Lower lobe of right lung (tissue), 2 donors: Measurements from ENCODE around the gene OR2T6. TPM values are rescaled to one million over a fixed set of nuclear protein-coding genes. Genes with fewer than 3 reads are reported as not detected.
"Not testable (repeated sequence)": the region's sequence is repeated elsewhere in the genome, so short reads cannot be mapped to it uniquely, and the experiment has no call there.

ENCODE experiments used
- ATAC-seq, 2 donors: fragments of 200-7000 bp; cut with Tn5 transposase; one replicate each; pipeline ENCODE4 v1.9.1; 2020 to 2022; ENCODE audit warnings: mild to moderate bottlenecking in 2 of 2, moderate library complexity in 2 of 2
- DNase-seq: peaks from one replicate; pipeline ENCODE4 v3.0.0-alpha.2; 2020
- H3K27ac ChIP-seq: fragments of 200-600 bp; one replicate; pipeline ENCODE4 v1.8.0; 2022
- H3K27me3 ChIP-seq: fragments of 200-600 bp; one replicate; pipeline ENCODE4 v1.8.0; 2022; ENCODE audit warnings: low read depth
- H3K36me3 ChIP-seq: fragments of 200-600 bp; one replicate; pipeline ENCODE4 v1.8.0; 2022; ENCODE audit warnings: mild to moderate bottlenecking
- H3K4me1 ChIP-seq: fragments of 200-600 bp; one replicate; pipeline ENCODE4 v1.8.0; 2022
- H3K4me3 ChIP-seq: fragments of 200-600 bp; one replicate; pipeline ENCODE4 v1.8.0; 2022; ENCODE audit warnings: mild to moderate bottlenecking
- H3K9me3 ChIP-seq: fragments of 200-600 bp; one replicate; pipeline ENCODE4 v1.8.0; 2022
- intact Hi-C: fragments of 100-400 bp; cut with DNase I; formaldehyde crosslinking; loops from one replicate; pipeline ENCODE4 v1.11.0; 2022
- total RNA-seq: library from RNA; stranded (reverse); fragmentation: NEBNext Ultra II Directional; extraction: Animal tissue kit (Norgen Biotek cat#: 25700); gene quantifications from one replicate; pipeline ENCODE4 v1.2.1, GENCODE V29; 2021
- TF ChIP-seq, protein P1 (sequence below): fragments of 200-600 bp; IDR thresholded peaks from one replicate; pipeline ENCODE4 v1.8.0; 2022; ENCODE audit warnings: antibody characterized with exemption, mild to moderate bottlenecking
- donor health status: DM: no; HTN: yes; CAD: no; lungs with severe emphysema.

The OR2T6 gene
- total RNA-seq, 1 donor from 2014 or later, result not detected

DNA sequence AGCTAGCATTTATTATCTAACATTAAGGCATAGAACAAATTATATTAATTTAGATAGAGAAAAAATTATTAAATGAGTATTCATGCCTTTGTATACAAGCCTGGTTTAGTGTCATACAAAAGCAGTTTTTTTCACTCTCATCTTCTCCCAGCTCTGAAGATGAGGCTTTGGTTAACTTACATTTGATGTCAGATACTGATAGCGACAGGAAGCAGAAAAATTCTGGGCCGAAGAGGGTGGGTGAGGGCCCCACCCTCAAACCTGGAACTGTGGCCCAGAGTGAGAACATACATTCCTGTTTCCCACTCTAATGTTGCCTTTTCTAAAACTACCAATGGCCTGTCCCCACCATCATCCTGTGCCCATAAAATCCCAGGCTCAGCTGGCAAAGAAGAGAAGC, 42.3 kb downstream of the OR2T6 start:
- intact Hi-C loops, result no loop called here
- TF ChIP-seq, protein P1, sequence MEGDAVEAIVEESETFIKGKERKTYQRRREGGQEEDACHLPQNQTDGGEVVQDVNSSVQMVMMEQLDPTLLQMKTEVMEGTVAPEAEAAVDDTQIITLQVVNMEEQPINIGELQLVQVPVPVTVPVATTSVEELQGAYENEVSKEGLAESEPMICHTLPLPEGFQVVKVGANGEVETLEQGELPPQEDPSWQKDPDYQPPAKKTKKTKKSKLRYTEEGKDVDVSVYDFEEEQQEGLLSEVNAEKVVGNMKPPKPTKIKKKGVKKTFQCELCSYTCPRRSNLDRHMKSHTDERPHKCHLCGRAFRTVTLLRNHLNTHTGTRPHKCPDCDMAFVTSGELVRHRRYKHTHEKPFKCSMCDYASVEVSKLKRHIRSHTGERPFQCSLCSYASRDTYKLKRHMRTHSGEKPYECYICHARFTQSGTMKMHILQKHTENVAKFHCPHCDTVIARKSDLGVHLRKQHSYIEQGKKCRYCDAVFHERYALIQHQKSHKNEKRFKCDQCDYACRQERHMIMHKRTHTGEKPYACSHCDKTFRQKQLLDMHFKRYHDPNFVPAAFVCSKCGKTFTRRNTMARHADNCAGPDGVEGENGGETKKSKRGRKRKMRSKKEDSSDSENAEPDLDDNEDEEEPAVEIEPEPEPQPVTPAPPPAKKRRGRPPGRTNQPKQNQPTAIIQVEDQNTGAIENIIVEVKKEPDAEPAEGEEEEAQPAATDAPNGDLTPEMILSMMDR, result no peak
- H3K36me3 ChIP-seq, result no peaks in the 10 kb centered on the region
- no peaks in the 10 kb centered on the region for H3K27me3 ChIP-seq
- no peak for DNase-seq
- H3K4me1 ChIP-seq, result no peaks in the 10 kb centered on the region
- no peak overlapping the region for H3K4me3 ChIP-seq
- no peak for ATAC-seq
- H3K9me3 ChIP-seq, result peaks cover 7% of the 10 kb centered on the region
- H3K27ac ChIP-seq, result no peak overlapping the region

DNA sequence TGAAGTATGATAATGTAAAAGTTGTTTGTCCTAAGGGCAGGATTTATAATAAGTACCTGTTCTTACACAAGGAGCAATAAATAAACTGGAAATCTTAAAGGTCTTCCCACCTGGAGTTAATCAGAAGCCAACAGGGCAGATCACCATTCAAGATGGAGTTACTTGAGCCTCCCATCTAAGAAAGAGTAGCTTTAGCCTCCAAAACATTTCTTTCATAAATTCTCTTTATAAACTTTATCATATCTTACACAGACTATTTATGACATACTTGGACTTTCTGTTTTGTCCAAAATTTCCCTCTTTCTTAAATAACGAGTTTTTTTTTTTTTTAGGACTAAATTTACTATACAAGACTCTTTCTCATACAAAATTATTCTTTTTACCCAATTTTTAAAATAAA, 45.8 kb downstream of the OR2T6 start:
- Histone ChIP-seq H3K4me3 (no peak overlapping the region), H3K27ac (no peak overlapping the region), H3K27me3 (no peaks in the 10 kb centered on the region), H3K4me1 (no peaks in the 10 kb centered on the region), H3K9me3 (peaks cover 7% of the 10 kb centered on the region), H3K36me3 (no peaks in the 10 kb centered on the region)
- DNase-seq (no peak), ATAC-seq (no peak)
- TF ChIP-seq, protein P1, result no peak
- intact Hi-C loops, result no loop called here

DNA sequence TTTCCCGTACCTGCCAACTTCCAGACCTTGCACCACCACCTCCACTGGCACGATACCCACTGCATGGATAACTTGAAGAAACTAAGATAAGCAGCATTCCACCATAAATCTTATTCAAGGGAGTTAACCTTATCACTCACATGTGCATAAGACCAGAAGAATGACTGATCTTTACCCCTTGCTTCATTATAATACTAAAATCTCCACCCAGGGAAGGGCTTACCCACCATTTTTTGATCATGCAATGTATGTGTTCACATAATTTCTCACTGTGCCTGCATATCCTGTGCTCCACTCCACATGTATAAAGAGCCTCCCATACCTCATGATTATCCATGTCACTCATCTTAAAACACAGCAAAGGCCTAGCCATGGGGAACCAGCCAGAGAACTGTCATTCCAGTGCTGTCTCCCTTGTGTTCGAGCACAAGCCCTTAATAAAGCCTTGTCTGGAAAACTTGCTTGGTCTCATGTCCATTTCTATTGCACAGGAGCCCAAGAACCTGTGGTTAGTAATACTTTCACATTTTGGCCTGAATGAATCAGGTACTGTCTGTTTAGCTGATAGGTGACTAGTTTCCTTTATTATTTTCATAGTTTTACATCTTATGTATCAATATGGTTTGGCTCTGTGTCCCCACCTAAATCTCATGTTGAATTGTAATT, 52.1 kb downstream of the OR2T6 start:
- H3K4me3 ChIP-seq, DNase-seq, H3K9me3 ChIP-seq, H3K27ac ChIP-seq, ATAC-seq, intact Hi-C loops, H3K4me1 ChIP-seq, H3K27me3 ChIP-seq, H3K36me3 ChIP-seq: not testable (repeated sequence)

DNA sequence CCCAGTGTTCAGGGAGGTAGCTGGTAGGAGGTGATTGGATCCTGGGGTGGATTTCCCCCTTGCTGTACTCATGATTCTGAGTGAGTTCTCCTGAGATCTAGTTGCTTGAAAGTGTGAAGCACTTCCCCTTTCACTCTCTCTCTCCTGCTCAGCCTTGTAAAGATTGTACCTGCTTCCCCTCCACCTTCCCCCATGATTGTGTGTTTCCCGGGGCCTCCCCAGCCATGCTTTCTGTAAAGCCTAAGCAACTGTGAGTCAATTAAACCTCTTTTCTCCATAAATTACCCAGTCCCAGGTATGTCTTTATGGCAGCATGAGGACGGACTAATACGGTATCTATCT, 52.6 kb downstream of the OR2T6 start:
- DNase-seq, H3K36me3 ChIP-seq, ATAC-seq, H3K27me3 ChIP-seq, H3K9me3 ChIP-seq, H3K4me1 ChIP-seq, H3K4me3 ChIP-seq, intact Hi-C loops, H3K27ac ChIP-seq: not testable (repeated sequence)

DNA sequence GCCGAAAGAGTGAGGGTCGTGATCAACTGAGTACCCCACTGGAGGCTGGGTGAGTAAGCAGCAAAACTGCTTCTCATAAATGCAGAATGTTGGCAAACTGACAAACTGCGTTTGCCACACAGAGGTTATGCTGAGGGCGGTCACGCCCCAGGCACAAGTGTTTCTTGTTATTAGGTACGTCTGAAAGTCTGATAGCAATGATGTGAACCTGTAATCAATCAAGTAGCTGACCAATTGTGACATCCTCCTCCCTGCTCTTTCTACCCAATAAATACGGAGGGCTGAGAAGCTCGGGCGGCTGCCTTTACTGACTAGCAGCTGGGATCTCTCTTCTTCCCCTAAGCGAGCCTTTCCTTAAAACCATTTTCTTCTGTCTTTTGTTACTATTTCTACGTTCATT, 56.1 kb downstream of the OR2T6 start:
- H3K27me3 ChIP-seq, H3K4me1 ChIP-seq, H3K36me3 ChIP-seq, H3K9me3 ChIP-seq, intact Hi-C loops, H3K4me3 ChIP-seq, DNase-seq, H3K27ac ChIP-seq, ATAC-seq: not testable (repeated sequence)

DNA sequence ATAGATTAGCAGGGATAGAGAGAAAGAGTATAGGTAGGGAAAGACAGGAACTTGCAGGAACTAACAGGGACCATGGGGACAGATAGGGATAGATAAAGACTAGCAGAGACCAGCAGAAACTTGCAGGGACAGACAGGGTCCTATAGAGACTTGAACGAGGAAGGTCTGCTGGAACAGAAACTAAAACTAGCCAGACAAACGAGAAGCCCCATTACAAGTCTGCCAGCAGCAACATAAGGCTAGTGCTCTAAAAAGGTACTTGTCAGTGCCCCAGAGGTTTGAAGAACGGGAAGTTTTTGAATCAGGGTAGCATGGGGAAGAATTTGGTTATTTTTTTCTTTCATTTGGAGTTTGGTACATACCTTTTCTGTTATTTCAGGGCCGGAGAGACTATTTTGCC, 56.7 kb downstream of the OR2T6 start:
- H3K27ac ChIP-seq, H3K4me3 ChIP-seq, DNase-seq, H3K4me1 ChIP-seq, H3K9me3 ChIP-seq, H3K36me3 ChIP-seq, ATAC-seq, H3K27me3 ChIP-seq, intact Hi-C loops: not testable (repeated sequence)

DNA sequence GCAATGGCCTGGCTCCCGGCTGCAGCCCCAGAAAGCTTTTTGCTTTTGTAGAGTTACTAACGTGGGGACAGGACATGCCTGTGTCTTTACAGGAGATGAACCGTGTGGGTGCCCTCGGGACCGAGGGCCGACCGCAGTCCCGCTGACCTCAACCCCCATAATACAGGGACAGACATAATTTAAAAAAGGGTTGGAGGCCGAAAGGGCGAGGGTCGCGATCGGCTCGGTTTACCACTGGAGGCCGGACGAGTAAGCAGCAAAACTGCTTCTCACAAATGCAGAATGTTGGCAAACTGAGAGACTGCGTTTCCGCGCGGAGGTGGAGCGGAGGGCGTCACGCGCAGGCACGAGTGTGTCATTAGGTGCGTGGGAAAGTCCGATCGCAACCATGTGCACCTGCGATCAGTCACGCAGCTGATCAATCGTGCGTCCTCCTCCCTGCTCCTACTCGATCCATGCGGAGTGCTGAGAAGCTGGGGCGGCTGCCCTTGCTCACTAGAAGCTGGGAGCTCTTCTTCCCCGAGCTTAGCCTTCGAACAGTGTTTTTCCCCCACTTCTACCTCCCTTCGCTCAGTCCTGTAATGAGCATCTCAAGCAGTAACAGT, 58.4 kb downstream of the OR2T6 start:
- H3K27me3 ChIP-seq, H3K9me3 ChIP-seq, H3K4me1 ChIP-seq, H3K36me3 ChIP-seq, intact Hi-C loops, H3K27ac ChIP-seq, DNase-seq, H3K4me3 ChIP-seq, ATAC-seq: not testable (repeated sequence)

DNA sequence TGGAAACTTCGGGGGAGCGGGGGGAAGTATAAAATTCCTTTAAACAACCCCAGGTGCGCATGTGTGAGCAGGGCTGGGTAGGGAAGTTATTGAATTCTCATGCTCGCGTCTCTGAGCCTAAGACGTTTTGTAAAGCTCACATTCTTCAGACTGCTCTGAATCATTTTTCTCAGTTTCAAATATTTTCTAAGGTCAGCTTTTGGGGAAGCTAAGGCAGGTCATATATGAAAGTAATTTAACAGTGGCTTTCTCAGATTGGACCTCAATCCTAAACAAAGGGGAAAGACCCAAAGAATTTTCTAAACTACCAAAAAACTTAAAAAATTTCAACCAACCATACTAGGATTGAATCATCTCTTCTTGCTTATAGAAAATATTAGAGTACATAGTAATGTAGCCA, 59.4 kb downstream of the OR2T6 start:
- intact Hi-C loops, H3K9me3 ChIP-seq, H3K36me3 ChIP-seq, H3K27ac ChIP-seq, DNase-seq, H3K27me3 ChIP-seq, H3K4me1 ChIP-seq, ATAC-seq, H3K4me3 ChIP-seq: not testable (repeated sequence)

DNA sequence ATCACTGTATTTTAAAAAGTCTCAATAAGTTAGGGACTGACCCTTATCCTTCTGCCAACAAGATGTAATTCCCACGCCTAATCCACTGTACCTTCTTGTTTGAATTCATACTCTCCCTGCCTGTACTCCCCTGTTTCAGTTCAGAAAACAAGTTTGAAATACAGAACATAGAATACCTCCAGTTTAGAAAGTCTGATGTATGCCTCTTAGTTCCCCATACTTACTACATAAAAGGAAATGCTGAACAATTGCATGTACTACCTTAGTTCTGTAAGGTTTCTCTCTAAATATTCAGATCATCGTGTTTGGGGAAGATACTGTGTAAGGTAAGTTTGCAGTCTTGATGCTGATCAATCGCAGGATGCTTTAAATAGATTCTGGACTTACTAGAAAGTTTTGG, 60.8 kb downstream of the OR2T6 start:
- H3K27me3 ChIP-seq, intact Hi-C loops, ATAC-seq, H3K4me1 ChIP-seq, H3K27ac ChIP-seq, DNase-seq, H3K4me3 ChIP-seq, H3K36me3 ChIP-seq, H3K9me3 ChIP-seq: not testable (repeated sequence)

DNA sequence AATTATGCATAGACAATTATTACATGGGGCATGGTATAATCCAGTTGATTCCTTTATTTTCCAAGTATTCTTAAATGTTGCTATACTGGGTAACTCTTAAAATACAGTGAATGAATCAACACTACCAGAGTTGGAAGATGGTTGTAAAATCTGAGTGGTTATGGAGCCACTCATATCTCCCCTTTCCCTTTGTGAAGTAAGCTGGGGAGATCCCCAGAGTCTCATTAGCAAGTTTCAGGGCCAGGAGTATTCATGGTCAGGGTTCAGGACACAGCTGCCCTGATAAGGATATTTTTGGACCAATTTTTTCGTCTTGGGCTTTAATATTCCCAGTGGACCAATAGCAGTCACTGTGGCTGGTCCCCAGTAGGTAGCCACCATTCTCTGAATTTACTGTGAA, 63.1 kb downstream of the OR2T6 start:
- H3K27ac ChIP-seq, H3K4me3 ChIP-seq, DNase-seq, H3K4me1 ChIP-seq, H3K36me3 ChIP-seq, H3K27me3 ChIP-seq, ATAC-seq, H3K9me3 ChIP-seq, intact Hi-C loops: not testable (repeated sequence)

DNA sequence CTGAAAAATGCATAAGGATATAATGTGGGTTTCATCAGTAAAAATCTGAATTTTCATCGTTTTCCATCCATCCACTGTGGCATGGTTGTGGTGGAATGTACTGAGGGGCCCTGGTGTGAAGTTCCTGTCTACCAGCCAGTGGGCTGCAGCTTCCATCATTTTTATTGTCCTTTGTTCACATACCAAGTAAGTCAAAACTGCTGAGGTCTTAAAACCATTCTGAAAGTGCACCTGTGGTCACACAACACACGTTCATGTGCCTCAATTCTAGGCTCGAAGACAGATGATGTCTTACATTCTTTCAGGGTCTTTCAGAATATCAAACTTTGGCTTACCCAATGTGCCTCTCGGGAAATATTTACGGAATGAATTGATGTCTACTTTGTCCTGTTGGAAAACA, 63.7 kb downstream of the OR2T6 start:
- ATAC-seq, H3K27me3 ChIP-seq, intact Hi-C loops, H3K27ac ChIP-seq, H3K4me1 ChIP-seq, H3K9me3 ChIP-seq, DNase-seq, H3K36me3 ChIP-seq, H3K4me3 ChIP-seq: not testable (repeated sequence)
